GM12878 (cell line): ENCODE results near the gene DDAH1. TPM values are rescaled to one million over a fixed set of nuclear protein-coding genes. Genes with fewer than 3 reads are reported as not detected.

ENCODE experiments used
- ATAC-seq: fragments of 200-7000 bp; cut with Tn5 transposase; 3 replicates; pipeline ENCODE4 v1.9.1; 2020; ENCODE audit warnings: mild to moderate bottlenecking, moderate library complexity
- BruUV-seq: library from RNA; stranded (reverse); fragments of 400-500 nt; replicated peaks from 2 replicates; lab custom pipeline; 2021; lab: Mats Ljungman, UMichigan
- CTCF ChIA-PET: fragments of 300-600 bp; sonication (Branson Sonifier 250); formaldehyde crosslinking; extraction: SDS; loops from one replicate; lab custom pipeline; 2021; ENCODE audit warnings: inconsistent platforms; lab: Yijun Ruan, JAX
- POLR2A ChIA-PET: fragments of 350-600 bp; formaldehyde crosslinking; extraction: SDS; loops from one replicate; lab custom pipeline; 2021; ENCODE audit warnings: inconsistent platforms; lab: Charles Lee
- RAD21 ChIA-PET: fragments of 300-600 bp; sonication (Branson Sonifier 250); formaldehyde crosslinking; loops from one replicate; lab custom pipeline; 2023; ENCODE audit warnings: antibody characterized with exemption; ENCODE audit not compliant: unreplicated experiment; lab: Charles Lee
- SMC1A ChIA-PET: fragments of 300-600 bp; sonication (Branson Sonifier 250); formaldehyde crosslinking; loops from one replicate; lab custom pipeline; 2023; ENCODE audit not compliant: unreplicated experiment, uncharacterized antibody; lab: Charles Lee
- DNase-seq: peaks from one replicate; pipeline ENCODE4 v3.0.0-alpha.2; 2011; ENCODE audit warnings: low read depth, low spot score
- FAIRE-seq: peaks from 3 replicates; lab custom pipeline; 2011; peaks lifted over from hg19 to GRCh38; lab: Jason Lieb, UNC
- H2AFZ ChIP-seq: 2 replicates; pipeline ENCODE4 v1.6.0; 2011; ENCODE audit warnings: low read depth, low read length, control low read depth; ENCODE audit not compliant: control insufficient read depth
- H3K27ac ChIP-seq: 2 replicates; pipeline ENCODE4 v1.5.1; 2011; ENCODE audit warnings: control low read depth; ENCODE audit not compliant: control insufficient read depth, insufficient read depth
- H3K27me3 ChIP-seq, 2 experiments: replicated peaks in 1 of 2; 2 replicates each; pipeline versions ENCODE4 v1.6.0 to v1.6.1; 2011; ENCODE audit warnings: low read length in 1 of 2; ENCODE audit not compliant: control insufficient read depth in 2 of 2, insufficient read depth in 2 of 2
- H3K36me3 ChIP-seq, 2 experiments: 2 replicates each; pipeline ENCODE4 v1.5.1; 2011; ENCODE audit warnings: low read length in 1 of 2; ENCODE audit not compliant: control insufficient read depth in 2 of 2, insufficient read depth in 2 of 2
- H3K4me1 ChIP-seq: 2 replicates; pipeline ENCODE4 v1.6.1; 2011; ENCODE audit warnings: mild to moderate bottlenecking, low read length, moderate library complexity, mixed read lengths; ENCODE audit not compliant: control insufficient read depth, insufficient read depth
- H3K4me2 ChIP-seq: 2 replicates; pipeline ENCODE4 v1.6.0; 2011; ENCODE audit warnings: control low read depth; ENCODE audit not compliant: control insufficient read depth, insufficient read depth
- H3K4me3 ChIP-seq: fragments of 200-600 bp; sonication (generic); 2 replicates; pipeline ENCODE4 v1.5.1; 2016
- H3K79me2 ChIP-seq: 2 replicates; pipeline ENCODE4 v1.6.0; 2011; ENCODE audit warnings: low read length; ENCODE audit not compliant: control insufficient read depth, insufficient read depth
- H3K9ac ChIP-seq: 2 replicates; pipeline ENCODE4 v1.8.0; 2011; ENCODE audit warnings: low read length, control low read depth, mixed read lengths; ENCODE audit not compliant: control insufficient read depth, insufficient read depth
- H3K9me3 ChIP-seq: replicated peaks from 3 replicates; pipeline ENCODE4 v1.5.1; 2011; ENCODE audit warnings: mild to moderate bottlenecking, low read length; ENCODE audit not compliant: control insufficient read depth, insufficient read depth
- H4K20me1 ChIP-seq: 2 replicates; pipeline ENCODE4 v1.6.0; 2011; ENCODE audit not compliant: control insufficient read depth, insufficient read depth
- EGR1 ChIP-seq, 2 experiments: IDR thresholded peaks; 1 replicate in 1 of 2; 2 replicates in 1 of 2; pipeline ENCODE4 v1.6.1; 2011 to 2012; ENCODE audit warnings: low read depth in 2 of 2, low read length in 2 of 2, borderline replicate concordance in 1 of 2, mild to moderate bottlenecking in 1 of 2, moderate library complexity in 1 of 2
- KDM1A ChIP-seq: fragments of 200-600 bp; sonication (generic); IDR thresholded peaks from 2 replicates; pipeline ENCODE4 v1.6.1; 2016; ENCODE audit warnings: borderline replicate concordance
- ZNF207 ChIP-seq: fragments of 450-650 bp; IDR thresholded peaks from 2 replicates; pipeline ENCODE4 v1.6.1; 2014; ENCODE audit warnings: antibody characterized with exemption, mild to moderate bottlenecking, borderline replicate concordance
- ZNF687 ChIP-seq: fragments of 450-650 bp; IDR thresholded peaks from 2 replicates; pipeline ENCODE4 v1.6.1; 2017; ENCODE audit warnings: mild to moderate bottlenecking, moderate library complexity
- WGBS: methylation state at CpG from one replicate; pipeline ENCODE4 v1.1.6; 2016; ENCODE audit warnings: low lambda C conversion rate; ENCODE audit not compliant: insufficient replicate concordance, insufficient coverage; ENCODE audit errors: missing lambda C conversion rate; 5-methylcytosine and 5-hydroxymethylcytosine counted together
- in situ Hi-C: fragments of 300-500 bp; cut with MboI; formaldehyde crosslinking; loops from 9 replicates; pipeline ENCODE4 v1.14.3; 2018; ENCODE audit warnings: mixed read lengths
- intact Hi-C: fragments of 100-400 bp; cut with micrococcal nuclease; formaldehyde crosslinking; loops from one replicate; pipeline ENCODE4 v1.14.2; 2022; ENCODE audit not compliant: unreplicated experiment
- polyA plus RNA-seq, 11 experiments: library from polyadenylated mRNA; depleted of rRNA in 4 of 11; unstranded in 6 of 11; stranded (reverse) in 5 of 11; fragments of >200 nt; fragmentation: Nextera tagmentation in 4 of 11; fragmentation: Illumina TruSeq in 1 of 11; extraction: Ambion mirVana in 4 of 11; extraction: Trizol in 1 of 11; gene quantifications; 1 replicate in 1 of 11; 2 replicates in 10 of 11; pipeline versions ENCODE4 v1.2.1 to v1.2.3, GENCODE V29; 2011 to 2016; ENCODE audit warnings: inconsistent platforms in 2 of 11, missing spikeins in 2 of 11, low read depth in 1 of 11
- total RNA-seq, 4 experiments: library from RNA; depleted of rRNA in 3 of 4; stranded (reverse); fragments of >200 nt in 3 of 4; fragmentation: Illumina TruSeq in 1 of 4; extraction: Trizol in 1 of 4; gene quantifications; 2 replicates each; pipeline versions ENCODE4 v1.2.1 to v1.2.3, GENCODE V29; 2013 to 2021

Gene DDAH1
- total and polyA plus RNA-seq, 10 of the 15 experiments (the other 5 are each of a cell fraction or from before 2014, with no cell fraction given): 0.07 to 0.88 (median 0.27) TPM; not detected in 6

- H3K4me2 ChIP-seq: no peak overlapping the region
- no peaks in the 10 kb centered on the region for H3K27me3 ChIP-seq
- H3K36me3 ChIP-seq: no peaks in the 10 kb centered on the region
- no peak overlapping the region for H3K27ac ChIP-seq
- no peaks in the 10 kb centered on the region for H3K4me1 ChIP-seq
- no peaks in the 10 kb centered on the region for H4K20me1 ChIP-seq
- no peak for TF ChIP-seq ZNF687
- TF ChIP-seq ZNF207: no peak
- no peak for TF ChIP-seq KDM1A
- TF ChIP-seq EGR1 (IDR thresholded peaks at IDR 0.05; ENCODE audit: borderline replicate concordance in 1 of 2, low read depth in 2 of 2, low read length in 2 of 2): no peak
- FAIRE-seq: no peak
- intact Hi-C loops (no loop called here), in situ Hi-C loops (no loop called here)
- H2AFZ ChIP-seq: no peak overlapping the region
- SMC1A ChIA-PET: interaction anchor here (1.0 to 1.2 kb wide), 2 partner anchors 9 to 19 kb away, joined by 3 to 4 read pairs; no protein-coding TSS in a partner anchor
- POLR2A ChIA-PET: no interaction called here
- RAD21 ChIA-PET: no interaction called here
- CTCF ChIA-PET: no interaction called here
- H3K9ac ChIP-seq: no peak overlapping the region
- H3K9me3 ChIP-seq: no peaks in the 10 kb centered on the region
- WGBS: 60% methylated on average over 3 of the region's 3 CpGs
- no TSS peak for BruUV-seq
- H3K79me2 ChIP-seq: no peaks in the 10 kb centered on the region
- DNase-seq: no peak
- no peak overlapping the region for H3K4me3 ChIP-seq
- no peak for ATAC-seq
These were observed 47.1 kb downstream of the DDAH1 start for GRCh38 chr1:85417876-85418275.
